ENCODE measurements around the gene UNK. TPM values are rescaled to one million over a fixed set of nuclear protein-coding genes. Genes with fewer than 3 reads are reported as not detected.

UNK gene
- total and polyA plus RNA-seq, 9 of the 15 experiments (the other 6 are each of a cell fraction or from before 2014, with no cell fraction given) = 12.8 to 38.6 (median 24.8) TPM

DNA sequence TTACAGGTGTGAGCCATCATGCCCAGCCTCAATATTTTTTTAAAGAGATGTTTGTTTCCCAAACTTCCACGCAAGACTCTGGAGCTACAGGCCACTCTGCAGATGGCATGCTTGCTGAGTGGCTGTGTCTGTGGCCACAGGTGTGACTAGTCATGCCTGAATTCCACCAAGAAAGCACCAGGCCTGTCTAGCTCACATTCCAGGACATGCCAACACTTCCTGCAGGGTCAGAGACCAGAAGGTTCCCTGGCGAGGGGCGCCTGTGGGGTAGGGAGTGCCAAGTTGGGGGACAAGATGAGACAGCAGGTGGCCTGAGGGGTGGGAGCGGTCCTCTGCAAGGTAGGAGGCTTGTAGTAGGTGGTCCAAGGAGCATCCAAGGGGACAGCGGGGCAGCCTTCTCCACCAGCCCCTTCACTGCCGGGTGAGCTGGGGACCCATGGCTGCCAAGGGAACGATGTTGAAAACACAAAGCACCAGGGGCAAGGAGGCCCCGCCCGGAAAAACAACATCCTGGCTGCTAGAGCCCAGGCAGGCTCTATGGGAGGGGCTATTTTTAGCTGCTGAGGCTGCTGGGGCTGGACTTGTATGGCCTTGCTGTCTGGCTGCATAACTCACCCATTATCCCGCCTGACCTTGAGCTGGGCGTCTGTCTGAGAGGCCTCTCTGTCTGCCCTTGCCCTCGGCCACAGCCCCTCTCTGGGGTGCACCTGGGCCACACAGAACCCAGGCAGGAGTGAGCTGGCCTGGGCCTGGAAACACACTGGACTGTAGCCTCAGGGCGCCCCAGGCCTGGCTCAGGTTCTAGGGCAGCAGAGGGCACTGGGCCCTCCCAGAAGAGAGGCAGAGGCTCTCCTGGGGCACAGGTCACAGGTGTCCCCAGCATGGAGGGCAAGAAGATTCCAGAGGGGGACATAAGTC, 88.1 kb downstream of the UNK start:
- Histone ChIP-seq H3K9me1 (ENCODE audit: control insufficient read depth, insufficient read depth, low read length) (no peaks in the 10 kb centered on the region), H3K4me3 (no peak overlapping the region), H3K4me1 (replicated peaks in 1 of 2; ENCODE audit: control insufficient read depth in 2 of 2, insufficient read depth in 2 of 2, low read length in 2 of 2) (peaks cover 8 to 64% of the 10 kb centered on the region in 2 experiments), H2AFZ (ENCODE audit: low read depth, low read length) (peak overlapping the region; percentile 25), H3K27me3 (ENCODE audit: control insufficient read depth in 2 of 2, insufficient read depth in 2 of 2, low read length in 2 of 2) (no peaks in the 10 kb centered on the region), H3K9me3 (replicated peaks; ENCODE audit: control insufficient read depth, insufficient read depth, low read depth, low read length) (no peaks in the 10 kb centered on the region), H3K79me2 (ENCODE audit: control insufficient read depth, insufficient read depth, low read length) (no peaks in the 10 kb centered on the region), H3K27ac (ENCODE audit: extremely low read depth, low read depth, low read length) (peak overlapping the region; percentile 33; the same call in 1 of the 3 replicates), H4K20me1 (replicated peaks; ENCODE audit: control insufficient read depth, insufficient read depth, low read length) (no peaks in the 10 kb centered on the region), H3K9ac (ENCODE audit: insufficient read depth in 1 of 2, low read depth in 2 of 2, low read length in 2 of 2) (peak overlapping the region in 1 of 2 experiments; percentile 85; a peak in 2 of 4 replicates), H3K36me3 (ENCODE audit: control insufficient read depth, insufficient read depth, low read length) (no peaks in the 10 kb centered on the region), H3K4me2 (ENCODE audit: insufficient read depth, low read length) (no peak overlapping the region)
- no TSS peak for BruUV-seq (replicated peaks)
- FAIRE-seq = peak; percentile 80
- peak; percentile 33 to 57 (median 44) for DNase-seq (ENCODE audit: extremely low read depth in 1 of 4, low spot score in 3 of 4)
- TF ChIP-seq SIN3B (IDR thresholded peaks at IDR 0.05; ENCODE audit: low read depth) (no peak), PCBP1 (IDR thresholded peaks at IDR 0.05; ENCODE audit: low read depth, low read length, poor library complexity, severe bottlenecking) (peak; percentile 26), POLR2G (IDR thresholded peaks at IDR 0.05; ENCODE audit: low read depth, low read length) (0 out of 2 replicates have a peak, but pooled peaks have one; percentile 37), MEF2A (IDR thresholded peaks at IDR 0.05; ENCODE audit: control insufficient read depth, low read depth, low read length) (peak; percentile 68; the same call in 1 of the 2 replicates), MEF2D (tag; conservative IDR thresholded peaks at IDR 0.05; ENCODE audit: low read depth) (0 out of 2 replicates have a peak, but pooled peaks have one; percentile 65), ESRRA (IDR thresholded peaks at IDR 0.05; ENCODE audit: borderline replicate concordance, low read depth) (peak; percentile 79), RBFOX2 (IDR thresholded peaks at IDR 0.05; ENCODE audit: low read depth, low read length) (peak; percentile 27; the same call in 1 of the 2 replicates)
- TF ChIP-seq, protein P1, sequence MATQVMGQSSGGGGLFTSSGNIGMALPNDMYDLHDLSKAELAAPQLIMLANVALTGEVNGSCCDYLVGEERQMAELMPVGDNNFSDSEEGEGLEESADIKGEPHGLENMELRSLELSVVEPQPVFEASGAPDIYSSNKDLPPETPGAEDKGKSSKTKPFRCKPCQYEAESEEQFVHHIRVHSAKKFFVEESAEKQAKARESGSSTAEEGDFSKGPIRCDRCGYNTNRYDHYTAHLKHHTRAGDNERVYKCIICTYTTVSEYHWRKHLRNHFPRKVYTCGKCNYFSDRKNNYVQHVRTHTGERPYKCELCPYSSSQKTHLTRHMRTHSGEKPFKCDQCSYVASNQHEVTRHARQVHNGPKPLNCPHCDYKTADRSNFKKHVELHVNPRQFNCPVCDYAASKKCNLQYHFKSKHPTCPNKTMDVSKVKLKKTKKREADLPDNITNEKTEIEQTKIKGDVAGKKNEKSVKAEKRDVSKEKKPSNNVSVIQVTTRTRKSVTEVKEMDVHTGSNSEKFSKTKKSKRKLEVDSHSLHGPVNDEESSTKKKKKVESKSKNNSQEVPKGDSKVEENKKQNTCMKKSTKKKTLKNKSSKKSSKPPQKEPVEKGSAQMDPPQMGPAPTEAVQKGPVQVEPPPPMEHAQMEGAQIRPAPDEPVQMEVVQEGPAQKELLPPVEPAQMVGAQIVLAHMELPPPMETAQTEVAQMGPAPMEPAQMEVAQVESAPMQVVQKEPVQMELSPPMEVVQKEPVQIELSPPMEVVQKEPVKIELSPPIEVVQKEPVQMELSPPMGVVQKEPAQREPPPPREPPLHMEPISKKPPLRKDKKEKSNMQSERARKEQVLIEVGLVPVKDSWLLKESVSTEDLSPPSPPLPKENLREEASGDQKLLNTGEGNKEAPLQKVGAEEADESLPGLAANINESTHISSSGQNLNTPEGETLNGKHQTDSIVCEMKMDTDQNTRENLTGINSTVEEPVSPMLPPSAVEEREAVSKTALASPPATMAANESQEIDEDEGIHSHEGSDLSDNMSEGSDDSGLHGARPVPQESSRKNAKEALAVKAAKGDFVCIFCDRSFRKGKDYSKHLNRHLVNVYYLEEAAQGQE (IDR thresholded peaks at IDR 0.05; ENCODE audit: borderline replicate concordance) = no peak
- TF ChIP-seq, protein P1 (CRISPR knock-in tag; IDR thresholded peaks at IDR 0.05; ENCODE audit: low read depth) = no peak
- WGBS (ENCODE audit: insufficient coverage, low coverage, missing lambda C conversion rate) = 57% methylated on average over 12 of the region's 13 CpGs
- in situ Hi-C loops (cut with MboI) (no loop called here), intact Hi-C loops (cut with micrococcal nuclease) (no loop called here)
- ChIA-PET POLR2A (interaction anchor here (0.7 to 15.8 kb wide), 10 partner anchors 9 to 108 kb away, joined by 3 to 169 read pairs (median 4); partner anchors contain the start of genes TRIM65 and WBP2), CTCF (ENCODE audit: low intra/inter-chr PET ratio) (no interaction called here)
- peak; percentile 67 for ATAC-seq
